SK-N-SH treated with all-trans-retinoic acid at 6 μM for 48 hours (cell line): ENCODE data around the gene THADA.
A peak's percentile ranks its signal among the peaks of the same experiment; 100 is the strongest.

Experiments
- ATAC-seq: fragments of 200-7000 bp; cut with Tn5 transposase; 3 replicates; pipeline ENCODE4 v1.9.1; 2020; ENCODE audit warnings: mild to moderate bottlenecking, moderate library complexity
- ARNTL ChIP-seq: fragments of 450-650 bp; formaldehyde crosslinking; IDR thresholded peaks from 2 replicates; pipeline ENCODE4 v1.5.0; 2020; ENCODE audit warnings: low read depth, mild to moderate bottlenecking, moderate library complexity, borderline replicate concordance
- BACH2 ChIP-seq: fragments of 250-450 bp; sonication (Bioruptor Pico); IDR thresholded peaks from 2 replicates; pipeline ENCODE4 v1.9.0; 2021; ENCODE audit warnings: mild to moderate bottlenecking, borderline replicate concordance
- CREB5 ChIP-seq: fragments of 250-450 bp; sonication (Bioruptor Pico); IDR thresholded peaks from 2 replicates; pipeline ENCODE4 v1.5.1; 2020; ENCODE audit warnings: low read depth, mild to moderate bottlenecking, moderate library complexity
- CSDC2 ChIP-seq: fragments of 250-450 bp; sonication (Bioruptor Pico); IDR thresholded peaks from 2 replicates; pipeline ENCODE4 v1.5.0; 2020; ENCODE audit warnings: mild to moderate bottlenecking, moderate library complexity
- ESRRG ChIP-seq: fragments of 250-450 bp; sonication (Bioruptor Pico); IDR thresholded peaks from 2 replicates; pipeline ENCODE4 v1.6.1; 2021; ENCODE audit warnings: mild to moderate bottlenecking
- ISL1 ChIP-seq: fragments of 250-450 bp; sonication (Bioruptor Pico); IDR thresholded peaks from 2 replicates; pipeline ENCODE4 v2.1.2; 2022; ENCODE audit warnings: mild to moderate bottlenecking, moderate library complexity
- OSR1 ChIP-seq: fragments of 250-450 bp; sonication (Bioruptor Pico); IDR thresholded peaks from 2 replicates; pipeline ENCODE4 v1.8.0; 2022; ENCODE audit warnings: moderate library complexity, mild to moderate bottlenecking, inconsistent platforms
- PPARA ChIP-seq: fragments of 250-450 bp; sonication (Bioruptor Pico); IDR thresholded peaks from 2 replicates; pipeline ENCODE4 v1.5.0; 2020; ENCODE audit warnings: mild to moderate bottlenecking, borderline replicate concordance
- SNAI2 ChIP-seq: fragments of 250-450 bp; sonication (Bioruptor Pico); IDR thresholded peaks from 2 replicates; pipeline ENCODE4 v1.5.0; 2020; ENCODE audit warnings: mild to moderate bottlenecking, moderate library complexity
- TCF4 ChIP-seq: fragments of 250-450 bp; sonication (Bioruptor Pico); IDR thresholded peaks from 2 replicates; pipeline ENCODE4 v1.8.0; 2021; ENCODE audit warnings: mild to moderate bottlenecking, moderate library complexity, borderline replicate concordance
- TOX ChIP-seq: fragments of 250-450 bp; sonication (Bioruptor Pico); IDR thresholded peaks from 2 replicates; pipeline ENCODE4 v1.8.0; 2021; ENCODE audit warnings: mild to moderate bottlenecking, moderate library complexity, borderline replicate concordance
- TSHZ2 ChIP-seq: fragments of 250-450 bp; sonication (Bioruptor Pico); IDR thresholded peaks from 2 replicates; pipeline ENCODE4 v1.5.0; 2020; ENCODE audit warnings: mild to moderate bottlenecking, moderate library complexity
- ZC3H10 ChIP-seq: fragments of 250-450 bp; sonication (Bioruptor Pico); IDR thresholded peaks from 2 replicates; pipeline ENCODE4 v1.5.1; 2021; ENCODE audit warnings: mild to moderate bottlenecking, moderate library complexity
- ZNF565 ChIP-seq: fragments of 450-650 bp; formaldehyde crosslinking; conservative IDR thresholded peaks from 2 replicates; pipeline ENCODE4 v1.5.0; 2020; ENCODE audit warnings: low read depth, mild to moderate bottlenecking, moderate library complexity
- TF ChIP-seq, protein P1 (sequence below): fragments of 250-450 bp; sonication (Bioruptor Pico); IDR thresholded peaks from 2 replicates; pipeline ENCODE4 v1.8.0; 2021; ENCODE audit warnings: low read depth, mild to moderate bottlenecking, moderate library complexity, borderline replicate concordance
- TF ChIP-seq, protein P2 (sequence below): fragments of 250-450 bp; sonication (Bioruptor Pico); IDR thresholded peaks from 2 replicates; pipeline ENCODE4 v1.8.0; 2020; ENCODE audit warnings: mild to moderate bottlenecking, moderate library complexity, borderline replicate concordance

The THADA gene

GRCh38 chr2:43542285-43542933, 53.4 kb downstream of the THADA start:
- ATAC-seq = peak; percentile 74
- no peak for TF ChIP-seq CREB5 (CRISPR knock-in tag)
- TF ChIP-seq OSR1 = no peak

DNA sequence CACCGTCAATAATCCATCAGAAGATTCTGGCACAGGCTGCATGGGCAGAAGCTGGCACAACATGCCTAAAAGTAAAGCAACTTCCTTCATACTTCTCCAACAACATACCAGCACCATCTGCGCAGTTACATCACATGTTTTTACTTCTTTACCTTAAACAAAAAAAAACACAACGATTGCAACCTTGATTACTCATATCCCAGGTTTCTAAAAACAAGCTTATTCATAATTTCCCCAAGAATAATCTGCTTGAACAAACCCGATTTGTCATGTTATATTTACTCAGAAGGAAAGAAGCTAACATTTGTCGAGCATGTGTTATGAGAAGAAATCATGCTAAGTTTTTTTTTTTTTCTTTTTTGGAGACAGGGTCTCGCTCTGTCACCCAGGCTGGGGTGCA, 54.7 kb downstream of the THADA start:
- no peak for ATAC-seq
- TF ChIP-seq ISL1 (CRISPR knock-in tag) = no peak
- TF ChIP-seq ESRRG = no peak
- TF ChIP-seq BACH2 (CRISPR knock-in tag) = no peak
- TF ChIP-seq ZC3H10 (CRISPR knock-in tag) = no peak
- no peak for TF ChIP-seq PPARA (CRISPR knock-in tag)
- TF ChIP-seq CSDC2 (CRISPR knock-in tag) = no peak
- no peak for TF ChIP-seq ZNF565 (CRISPR knock-in tag)
- TF ChIP-seq, protein P1, sequence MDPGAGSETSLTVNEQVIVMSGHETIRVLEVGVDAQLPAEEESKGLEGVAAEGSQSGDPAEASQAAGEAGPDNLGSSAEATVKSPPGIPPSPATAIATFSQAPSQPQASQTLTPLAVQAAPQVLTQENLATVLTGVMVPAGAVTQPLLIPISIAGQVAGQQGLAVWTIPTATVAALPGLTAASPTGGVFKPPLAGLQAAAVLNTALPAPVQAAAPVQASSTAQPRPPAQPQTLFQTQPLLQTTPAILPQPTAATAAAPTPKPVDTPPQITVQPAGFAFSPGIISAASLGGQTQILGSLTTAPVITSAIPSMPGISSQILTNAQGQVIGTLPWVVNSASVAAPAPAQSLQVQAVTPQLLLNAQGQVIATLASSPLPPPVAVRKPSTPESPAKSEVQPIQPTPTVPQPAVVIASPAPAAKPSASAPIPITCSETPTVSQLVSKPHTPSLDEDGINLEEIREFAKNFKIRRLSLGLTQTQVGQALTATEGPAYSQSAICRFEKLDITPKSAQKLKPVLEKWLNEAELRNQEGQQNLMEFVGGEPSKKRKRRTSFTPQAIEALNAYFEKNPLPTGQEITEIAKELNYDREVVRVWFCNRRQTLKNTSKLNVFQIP = no peak

DNA sequence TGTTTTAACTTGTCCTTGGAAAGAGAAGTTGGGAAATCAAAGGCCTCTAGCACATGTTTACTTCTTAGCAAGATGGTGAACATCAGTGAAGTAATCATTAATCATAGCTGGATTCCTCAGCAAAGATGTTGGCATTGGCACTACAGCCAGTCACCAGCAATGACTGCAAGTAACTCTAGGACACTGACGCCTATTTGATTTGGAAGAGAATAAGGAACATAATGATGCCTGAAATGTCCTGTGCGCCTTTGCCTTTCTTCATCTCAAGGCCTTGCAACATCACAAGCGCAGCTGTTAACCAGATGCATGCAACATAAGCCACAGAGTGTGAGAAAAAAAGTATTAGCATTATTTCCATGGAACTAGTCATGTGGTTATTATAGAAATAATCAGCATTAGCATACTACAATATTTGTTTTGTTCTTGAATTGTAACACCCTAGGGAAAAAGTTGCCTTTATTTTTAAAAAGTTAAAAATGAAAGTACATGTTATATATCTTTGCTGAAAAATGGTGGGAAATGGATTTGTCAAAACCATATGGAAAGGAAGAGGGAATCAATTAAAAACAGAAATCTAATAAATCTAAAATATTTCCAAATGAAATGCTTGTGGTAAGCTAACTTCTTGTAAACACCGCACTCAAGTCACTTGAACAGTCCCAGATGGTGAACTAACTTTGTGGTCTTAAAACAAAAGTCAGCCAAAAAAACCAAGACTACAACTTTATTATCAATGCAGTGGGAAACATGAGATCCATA, 55.6 kb downstream of the THADA start:
- TF ChIP-seq BACH2 (CRISPR knock-in tag) = no peak
- TF ChIP-seq TSHZ2 = no peak
- TF ChIP-seq CSDC2 (CRISPR knock-in tag) = no peak
- TF ChIP-seq ARNTL = no peak
- peak; percentile 58; the same call in 1 of the 2 replicates for TF ChIP-seq TCF4 (CRISPR knock-in tag)
- TF ChIP-seq, protein P2, sequence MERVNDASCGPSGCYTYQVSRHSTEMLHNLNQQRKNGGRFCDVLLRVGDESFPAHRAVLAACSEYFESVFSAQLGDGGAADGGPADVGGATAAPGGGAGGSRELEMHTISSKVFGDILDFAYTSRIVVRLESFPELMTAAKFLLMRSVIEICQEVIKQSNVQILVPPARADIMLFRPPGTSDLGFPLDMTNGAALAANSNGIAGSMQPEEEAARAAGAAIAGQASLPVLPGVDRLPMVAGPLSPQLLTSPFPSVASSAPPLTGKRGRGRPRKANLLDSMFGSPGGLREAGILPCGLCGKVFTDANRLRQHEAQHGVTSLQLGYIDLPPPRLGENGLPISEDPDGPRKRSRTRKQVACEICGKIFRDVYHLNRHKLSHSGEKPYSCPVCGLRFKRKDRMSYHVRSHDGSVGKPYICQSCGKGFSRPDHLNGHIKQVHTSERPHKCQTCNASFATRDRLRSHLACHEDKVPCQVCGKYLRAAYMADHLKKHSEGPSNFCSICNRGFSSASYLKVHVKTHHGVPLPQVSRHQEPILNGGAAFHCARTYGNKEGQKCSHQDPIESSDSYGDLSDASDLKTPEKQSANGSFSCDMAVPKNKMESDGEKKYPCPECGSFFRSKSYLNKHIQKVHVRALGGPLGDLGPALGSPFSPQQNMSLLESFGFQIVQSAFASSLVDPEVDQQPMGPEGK = no peak; the same call in 1 of the 2 replicates
- TF ChIP-seq SNAI2 (CRISPR knock-in tag) = no peak
- TF ChIP-seq, protein P1 = no peak
- no peak for TF ChIP-seq CREB5 (CRISPR knock-in tag)
- peak; percentile 42 for TF ChIP-seq ISL1 (CRISPR knock-in tag)
- peak; percentile 79 for ATAC-seq

DNA sequence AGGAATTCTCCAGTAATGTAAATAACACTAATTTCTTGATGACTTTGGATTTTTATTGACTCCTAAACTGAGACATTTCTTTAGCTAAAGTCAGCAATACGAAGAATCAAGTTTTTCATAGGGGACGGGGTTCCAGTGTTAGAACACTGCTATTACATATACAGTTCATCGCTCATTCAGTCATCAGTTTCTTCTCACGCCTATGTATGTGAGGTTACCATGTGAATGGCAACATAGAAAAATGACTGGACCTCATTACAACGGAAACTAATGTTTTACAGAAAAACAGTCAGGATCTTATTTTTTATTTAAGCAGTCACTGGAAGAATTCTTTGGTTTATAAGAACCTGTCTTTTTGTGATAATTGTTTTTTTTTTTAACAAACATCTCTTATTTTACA, 56.4 kb downstream of the THADA start:
- no peak for ATAC-seq
- TF ChIP-seq TOX (no peak), ARNTL (no peak)
